CD4-positive, alpha-beta T cell treated with Interleukin-15 for 1 hour (primary cell): Measurements from ENCODE around the gene SLAMF1.
"Not testable (repeated sequence)": the region's sequence is repeated elsewhere in the genome, so short reads cannot be mapped to it uniquely, and the experiment has no call there.

Source experiments
- DNase-seq: peaks from one replicate; pipeline ENCODE4 v3.0.0-alpha.2; 2020

Gene SLAMF1, protein sequence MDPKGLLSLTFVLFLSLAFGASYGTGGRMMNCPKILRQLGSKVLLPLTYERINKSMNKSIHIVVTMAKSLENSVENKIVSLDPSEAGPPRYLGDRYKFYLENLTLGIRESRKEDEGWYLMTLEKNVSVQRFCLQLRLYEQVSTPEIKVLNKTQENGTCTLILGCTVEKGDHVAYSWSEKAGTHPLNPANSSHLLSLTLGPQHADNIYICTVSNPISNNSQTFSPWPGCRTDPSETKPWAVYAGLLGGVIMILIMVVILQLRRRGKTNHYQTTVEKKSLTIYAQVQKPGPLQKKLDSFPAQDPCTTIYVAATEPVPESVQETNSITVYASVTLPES

DNA sequence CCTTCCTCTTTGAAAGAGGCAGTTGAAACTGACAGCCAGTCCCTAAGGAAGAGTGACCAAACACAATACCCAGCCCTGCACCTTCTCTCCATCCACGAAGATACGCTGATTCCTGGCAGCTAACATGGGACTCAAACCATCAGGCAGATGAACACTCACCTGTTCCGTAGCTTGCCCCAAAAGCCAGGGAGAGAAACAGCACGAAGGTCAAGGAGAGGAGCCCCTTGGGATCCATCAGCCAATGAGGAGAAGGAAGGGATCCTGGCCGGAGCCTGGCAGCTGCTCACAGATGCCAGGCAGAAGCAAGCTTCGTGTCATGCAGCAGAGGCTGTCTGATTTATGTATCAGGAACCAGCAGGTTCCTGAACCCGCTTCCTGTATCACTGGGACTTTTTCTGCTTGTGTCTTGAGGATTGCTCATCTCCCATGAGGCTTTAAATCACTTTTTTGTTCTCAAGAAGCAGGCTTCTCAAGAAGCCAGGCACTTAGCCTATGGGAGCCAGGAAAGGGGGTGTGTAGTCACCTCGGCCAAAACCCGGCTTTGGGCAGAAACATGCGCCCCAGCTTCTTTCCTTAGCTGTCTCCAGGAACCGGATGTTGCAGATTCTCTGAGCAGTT, at the start of gene SLAMF1:
SLAMF1 (minus strand) TSS at position 334 of the 618 bp plus-strand sequence; CDS start at position 235, 99 bp downstream.
- DNase-seq = peak; percentile 49

DNA sequence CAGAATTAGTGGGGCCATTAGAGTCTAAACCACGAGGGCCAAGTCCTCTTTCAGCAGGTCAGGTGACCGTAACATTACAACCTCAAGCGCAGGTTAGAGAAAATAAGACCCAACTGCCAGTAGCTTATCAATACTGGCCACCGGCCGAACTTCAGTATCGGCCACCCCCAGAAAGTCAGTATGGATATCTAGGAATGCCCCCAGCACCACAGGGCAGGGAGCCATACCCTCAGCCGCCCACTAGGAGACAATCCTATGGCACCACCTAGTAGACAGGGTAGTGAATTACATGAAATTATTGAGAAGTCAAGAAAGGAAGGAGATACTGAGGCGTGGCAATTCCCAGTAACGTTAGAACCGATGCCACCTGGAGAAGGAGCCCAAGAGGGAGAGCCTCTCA, 45.5 kb upstream of the SLAMF1 start:
- DNase-seq = not testable (repeated sequence)

DNA sequence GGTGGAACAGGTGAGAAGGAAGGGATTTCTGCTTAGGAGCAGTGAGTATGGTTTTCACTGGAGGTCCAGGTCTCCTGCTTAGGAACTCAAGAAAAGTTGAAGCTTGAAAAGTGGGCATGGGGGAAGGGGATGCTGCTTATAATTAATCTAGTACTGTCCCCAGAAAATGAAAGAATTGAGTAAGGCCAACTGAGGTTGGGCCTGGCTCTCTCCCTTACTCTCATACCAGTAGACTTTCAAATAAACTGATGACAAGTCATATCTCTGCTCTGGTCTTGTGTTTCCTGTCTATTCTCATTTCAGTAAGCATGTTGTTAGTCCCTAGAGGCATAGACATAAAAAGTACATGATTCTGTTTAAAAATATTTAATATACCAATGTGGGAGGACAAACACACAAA, 38.4 kb upstream of the SLAMF1 start:
- no peak for DNase-seq

DNA sequence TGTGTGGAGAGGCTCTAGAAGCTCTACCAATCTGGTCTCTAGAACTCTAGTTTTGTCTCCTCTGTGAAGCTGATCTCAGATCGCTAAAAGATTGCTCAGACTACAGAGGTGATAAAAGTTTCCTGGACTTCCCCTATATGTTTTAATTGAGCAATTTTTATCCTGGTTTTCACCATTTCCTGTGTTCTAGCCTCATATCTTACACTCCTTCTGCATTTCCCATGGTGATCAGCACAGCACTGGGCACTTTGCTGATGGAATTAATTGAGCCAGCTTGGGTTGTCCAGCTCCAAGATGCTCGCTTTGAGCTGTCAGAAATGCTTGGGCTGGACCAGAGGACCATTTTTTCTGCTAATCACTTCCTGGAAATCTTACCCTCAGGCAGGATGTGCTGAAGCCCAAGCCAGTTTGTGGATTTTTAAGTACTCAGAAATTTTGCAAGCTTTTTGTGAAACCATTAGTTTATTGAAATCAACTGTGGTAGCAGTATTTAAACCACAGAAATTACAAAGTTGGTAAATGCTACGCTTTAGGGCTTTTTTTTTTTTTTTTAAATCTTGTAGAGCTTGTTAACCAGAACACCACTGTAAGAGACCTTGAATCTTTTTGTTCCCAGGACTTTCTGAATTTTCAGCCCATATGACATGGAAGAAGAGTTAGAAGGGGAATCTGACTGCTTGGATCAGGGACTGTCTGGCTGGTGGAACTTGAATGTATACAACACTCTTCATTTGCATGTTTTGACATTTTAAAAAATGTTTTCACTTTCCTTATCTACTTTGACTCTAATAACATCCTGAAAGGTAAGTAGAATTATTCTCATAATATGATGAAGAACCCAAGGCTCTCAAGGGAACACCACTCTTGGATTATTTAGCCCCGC, 36.4 kb upstream of the SLAMF1 start:
- peak; percentile 46 for DNase-seq

DNA sequence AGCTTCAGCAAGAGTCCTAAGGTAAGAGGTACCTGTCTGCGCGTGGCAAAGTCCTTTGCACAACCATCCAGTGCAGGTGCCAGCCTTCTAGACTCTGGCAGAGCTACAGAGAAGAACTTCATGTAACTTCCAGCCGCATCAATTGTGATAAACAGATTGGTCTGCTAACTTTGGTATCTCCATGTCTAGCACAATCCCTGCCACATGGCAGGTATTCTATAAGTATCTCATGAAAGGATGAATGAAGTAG, 35.0 kb upstream of the SLAMF1 start:
- no peak for DNase-seq

DNA sequence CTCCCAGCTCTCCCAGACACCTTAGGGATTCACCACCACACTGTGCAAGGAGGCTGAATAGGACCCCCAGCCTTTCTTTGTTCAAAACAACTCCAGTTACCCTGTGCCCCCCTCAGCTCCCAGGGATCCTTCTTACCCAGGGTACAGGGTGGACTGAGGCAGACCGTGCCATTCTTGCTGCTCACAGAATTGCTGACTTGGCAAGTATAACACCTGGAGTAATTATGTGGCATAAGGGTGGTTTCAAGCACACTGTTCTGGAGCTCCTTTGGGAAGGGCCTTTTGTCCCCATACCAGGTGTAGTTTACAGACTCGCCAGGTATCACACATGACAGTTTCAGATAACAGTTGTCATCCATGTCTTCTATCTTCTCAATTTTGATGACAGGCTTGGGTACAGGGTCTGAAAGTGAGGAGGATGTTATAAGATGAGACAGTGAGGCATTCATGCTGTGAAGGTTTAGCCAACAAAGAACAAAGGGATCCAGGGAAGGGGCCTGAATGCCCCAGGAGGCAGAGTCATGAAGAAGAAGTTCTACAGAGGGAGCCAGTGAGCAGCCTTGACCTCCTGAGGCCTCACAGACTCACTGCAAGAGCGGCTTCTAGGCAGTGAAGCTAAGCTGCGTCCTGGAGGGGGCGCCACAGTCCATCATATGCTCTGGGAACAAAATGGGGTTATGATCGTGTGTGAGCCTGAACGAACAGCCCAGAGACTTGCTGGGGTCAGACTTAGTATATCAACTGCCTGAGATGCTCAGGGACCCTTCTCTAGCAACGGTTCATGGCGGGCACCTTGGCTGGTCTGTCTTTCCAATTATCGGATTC, 34.4 kb upstream of the SLAMF1 start:
- DNase-seq = peak; percentile 88

DNA sequence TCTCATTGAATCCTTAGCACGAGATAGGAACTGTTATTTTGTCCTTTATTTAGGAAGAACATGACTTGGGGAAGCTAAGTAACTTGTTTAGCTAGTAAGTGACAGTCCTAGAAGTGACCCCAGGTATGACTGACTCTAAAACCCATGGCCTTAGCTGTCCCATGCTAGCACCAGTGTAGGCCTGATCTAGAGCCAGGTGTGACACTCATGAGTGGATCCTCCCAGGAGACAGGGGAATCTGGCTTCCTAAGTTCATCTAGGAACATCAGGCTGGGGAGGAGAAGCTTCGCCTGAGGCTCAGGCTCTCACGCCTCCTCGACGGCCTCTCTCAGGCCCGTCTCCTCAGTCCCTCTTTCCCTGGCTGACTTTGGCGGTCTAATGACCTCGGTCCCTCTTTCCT, 33.6 kb upstream of the SLAMF1 start:
- DNase-seq = no peak

DNA sequence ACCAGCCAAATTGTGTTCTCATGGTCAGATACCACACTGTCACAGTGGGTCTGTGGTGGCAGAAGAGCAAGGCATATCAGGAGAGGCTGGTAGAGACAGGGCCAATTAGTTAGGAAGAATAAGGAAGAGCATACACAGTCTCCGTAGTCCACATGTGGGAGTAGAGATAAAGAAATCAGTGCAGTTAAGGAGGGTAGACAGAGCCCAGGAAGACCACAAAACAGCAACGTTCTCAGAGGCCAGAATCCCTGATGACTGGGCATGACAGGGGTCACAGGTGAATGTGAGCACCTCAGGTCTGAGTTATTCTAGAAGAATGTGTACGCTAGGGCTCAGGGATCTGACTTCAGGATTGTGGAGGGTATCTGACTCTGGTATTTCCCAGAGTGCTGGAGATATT, 33.0 kb upstream of the SLAMF1 start:
- no peak for DNase-seq

DNA sequence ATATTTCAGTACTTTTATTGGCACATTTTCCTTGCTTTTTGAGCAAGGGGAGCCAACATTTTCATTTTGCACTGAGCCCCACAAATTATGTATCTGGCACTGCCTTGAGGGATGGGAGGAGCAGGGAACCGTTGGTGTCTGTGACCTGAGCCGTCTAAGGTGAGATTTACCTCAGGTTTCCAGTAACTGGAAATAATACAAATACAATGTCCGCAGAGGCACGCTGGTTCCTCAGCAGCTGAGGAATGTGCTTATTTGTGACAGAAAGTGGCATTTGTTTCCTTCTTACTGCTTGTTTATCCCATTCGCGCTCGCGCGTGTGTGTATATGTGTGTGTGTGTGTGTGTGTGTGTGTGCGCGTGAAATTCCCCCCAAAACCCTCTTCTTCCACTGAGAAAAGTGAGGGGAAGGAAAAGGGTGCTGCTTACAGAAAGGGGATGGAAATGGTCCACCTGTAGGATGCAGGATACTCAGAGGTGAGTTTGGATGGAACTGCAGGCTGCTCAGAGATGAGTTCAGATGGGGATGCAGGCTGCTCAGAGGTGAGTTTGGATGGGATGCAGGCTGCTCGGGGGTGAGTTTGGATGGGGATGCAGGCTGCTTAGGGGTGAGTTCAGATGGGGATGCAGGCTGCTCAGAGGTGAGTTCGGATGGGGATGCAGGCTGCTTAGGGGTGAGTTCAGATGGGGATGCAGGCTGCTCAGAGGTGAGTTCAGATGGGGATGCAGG, 30.2 kb upstream of the SLAMF1 start:
- no peak for DNase-seq

DNA sequence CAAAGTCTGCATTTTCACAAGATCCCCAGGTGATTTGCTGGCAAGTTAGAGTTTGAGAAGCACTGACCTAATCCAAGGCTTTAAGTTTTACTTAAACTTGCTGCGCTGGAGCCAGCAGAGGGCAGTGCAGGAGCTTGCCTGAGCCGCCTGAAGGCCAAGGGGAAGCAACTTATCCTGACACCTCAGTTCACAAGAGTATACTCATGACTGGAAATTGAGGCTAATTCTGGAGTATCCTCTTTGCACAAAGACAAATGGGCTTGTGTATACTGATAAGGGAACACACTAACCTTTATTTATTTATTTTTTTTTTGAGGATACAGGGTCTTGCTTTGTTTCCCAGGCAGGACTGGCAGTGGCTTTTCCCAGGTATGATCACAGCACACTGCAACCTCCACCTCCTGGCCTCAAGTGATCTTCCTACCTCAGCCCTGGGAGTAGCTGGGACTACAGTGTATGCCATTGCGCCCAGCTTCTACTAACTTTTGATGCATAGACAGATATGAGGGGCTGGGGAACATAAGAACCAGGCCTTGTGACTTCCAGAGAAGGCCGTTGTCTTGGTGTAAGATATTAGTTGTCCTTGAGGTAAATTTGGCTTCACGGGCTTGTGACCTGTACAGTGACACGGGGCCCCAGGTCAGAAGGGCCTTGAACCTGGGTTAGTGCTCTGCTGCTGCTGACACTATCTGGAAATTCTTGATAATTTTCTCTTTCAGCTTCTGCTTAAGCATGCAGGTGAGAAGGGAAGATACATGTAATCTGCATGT, 29.0 kb upstream of the SLAMF1 start:
- DNase-seq = peak; percentile 78

DNA sequence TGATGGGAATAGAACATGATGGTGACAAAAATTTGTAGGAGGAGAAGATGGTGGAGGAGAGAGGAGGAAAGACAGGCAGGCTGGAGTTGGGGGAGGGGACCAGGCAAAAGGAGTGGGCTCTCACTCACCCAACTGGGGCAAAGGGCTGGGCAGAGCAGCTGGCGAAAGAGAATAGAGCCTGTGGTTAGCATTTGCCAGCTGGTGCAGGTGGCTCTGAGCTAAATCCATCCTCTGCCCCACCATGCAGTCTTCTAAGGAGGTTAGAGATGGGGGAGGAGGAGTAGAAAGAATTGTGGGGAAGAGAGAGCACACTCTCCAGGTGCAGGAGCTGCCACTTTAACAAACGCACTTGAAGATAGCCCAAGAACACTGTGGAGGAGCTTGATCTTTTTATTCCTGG, 27.6 kb upstream of the SLAMF1 start:
- DNase-seq = no peak

DNA sequence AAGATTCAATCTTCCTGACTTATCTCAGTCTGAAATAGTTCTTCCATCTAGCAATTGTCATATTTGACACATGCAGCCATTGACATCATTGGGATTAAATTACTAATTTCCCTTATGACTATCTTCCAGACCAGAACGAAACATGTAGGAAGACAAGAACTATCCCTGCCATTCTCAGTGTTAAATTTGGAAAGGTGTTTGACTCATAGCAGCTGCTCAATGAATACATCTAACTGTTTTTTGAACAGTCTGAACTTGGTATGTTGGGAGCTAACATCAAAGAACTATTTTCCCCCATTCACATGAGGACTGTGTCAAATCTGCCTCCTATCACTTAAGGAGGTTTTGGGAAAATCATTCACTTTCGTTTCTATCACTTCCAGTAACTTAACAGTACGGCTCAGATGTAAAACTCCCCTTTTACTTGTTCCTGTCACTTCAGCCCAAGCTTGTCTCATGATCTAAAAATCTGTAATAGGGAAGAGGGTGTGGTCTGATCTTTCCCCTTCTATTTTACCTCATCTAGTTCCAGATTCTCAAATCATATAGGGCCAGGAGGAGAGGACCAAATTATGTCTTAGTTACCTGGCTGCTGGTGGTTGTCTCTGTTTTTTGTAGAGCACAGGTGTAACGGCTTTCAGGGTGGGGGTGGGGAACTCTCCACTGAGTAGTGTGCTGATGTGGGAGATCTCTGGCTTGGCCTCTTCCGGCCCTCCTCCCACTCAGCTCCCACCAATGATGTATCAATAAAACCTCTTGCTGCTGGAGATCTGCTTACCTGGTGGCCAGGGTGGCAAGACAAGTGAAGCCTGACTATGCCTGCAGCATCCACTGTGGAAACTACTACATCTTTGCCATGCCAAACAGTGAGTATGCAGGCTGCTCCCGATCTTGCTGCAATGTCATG, 26.2 kb upstream of the SLAMF1 start:
- DNase-seq = no peak

DNA sequence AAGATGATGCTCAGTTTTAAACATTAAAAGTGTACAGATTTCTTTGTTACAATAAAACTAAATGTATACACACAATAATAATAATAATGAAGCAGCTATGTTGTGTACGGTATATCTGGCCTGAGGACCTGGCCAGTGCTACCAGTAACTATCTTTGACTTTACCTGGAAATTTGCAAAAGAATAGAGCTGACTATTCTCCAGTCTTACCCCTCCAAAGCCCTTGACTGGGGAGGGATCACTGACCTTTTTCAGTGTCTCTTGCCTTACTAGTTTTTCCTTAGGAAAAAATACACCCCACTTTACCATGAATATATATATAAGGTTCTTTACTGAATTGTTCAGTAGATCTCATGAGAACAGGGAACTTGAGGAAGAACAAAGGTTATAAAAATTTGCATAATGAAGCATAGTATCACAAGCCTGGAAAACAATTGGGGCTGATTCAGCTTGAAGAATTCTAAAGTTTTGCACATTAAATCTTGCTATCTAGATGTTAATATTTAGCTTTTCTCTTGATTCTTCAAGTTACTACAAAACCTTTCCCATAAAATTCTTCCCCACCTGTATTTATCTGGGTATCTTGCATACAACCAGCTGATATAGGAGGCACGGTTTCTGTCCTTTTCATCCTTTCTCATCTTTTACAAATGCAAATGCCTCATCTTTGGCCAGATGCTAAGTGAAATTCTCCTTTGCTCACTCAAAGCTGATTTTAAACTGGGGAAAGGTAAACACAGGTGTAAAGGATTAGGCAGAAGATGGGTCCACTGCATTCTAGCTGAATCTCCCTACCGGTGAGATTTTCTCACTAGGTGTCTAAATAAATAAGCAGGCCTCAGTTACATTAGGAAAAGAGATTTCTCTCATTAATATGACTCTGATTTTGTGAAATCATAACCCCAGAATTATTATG, 25.0 kb upstream of the SLAMF1 start:
- no peak for DNase-seq

DNA sequence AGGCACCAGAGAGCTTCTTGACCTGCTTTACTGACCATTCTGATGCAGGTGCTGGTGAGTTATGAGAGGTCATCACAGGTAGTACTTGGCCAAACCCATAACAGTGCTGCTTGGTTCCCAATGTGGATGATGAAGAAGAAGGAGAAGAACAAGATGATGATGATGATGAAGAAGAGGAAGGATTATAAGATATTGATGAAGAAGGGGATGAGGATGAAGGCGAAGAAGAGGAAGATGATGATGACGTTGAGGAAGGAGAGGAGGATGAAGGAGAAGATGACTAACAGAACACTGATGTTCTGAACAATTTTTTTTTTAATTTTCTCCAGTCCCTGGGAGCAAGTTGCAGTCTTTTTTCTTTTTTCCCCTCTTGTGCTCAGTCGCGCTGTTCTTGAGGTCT, 23.9 kb upstream of the SLAMF1 start:
- DNase-seq = no peak

DNA sequence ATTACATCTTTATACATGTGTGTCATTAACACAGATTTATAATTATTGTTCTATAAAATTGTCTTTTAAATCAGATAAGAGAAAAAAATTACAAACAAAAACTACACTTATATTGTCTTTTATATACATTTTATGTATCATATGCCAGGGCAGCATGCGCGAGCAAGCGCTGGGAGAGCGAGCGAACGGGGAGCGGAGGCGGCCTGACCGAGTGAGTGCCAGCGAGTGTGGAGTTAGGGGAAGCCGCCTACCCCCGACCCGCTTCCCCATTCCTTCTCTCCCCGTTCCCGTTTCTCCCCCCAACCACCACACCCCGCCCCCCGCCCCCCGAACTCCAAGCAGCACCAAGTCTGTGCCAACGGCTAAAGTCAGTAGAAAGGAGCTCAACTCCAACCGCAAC, 23.0 kb upstream of the SLAMF1 start:
- no peak for DNase-seq

DNA sequence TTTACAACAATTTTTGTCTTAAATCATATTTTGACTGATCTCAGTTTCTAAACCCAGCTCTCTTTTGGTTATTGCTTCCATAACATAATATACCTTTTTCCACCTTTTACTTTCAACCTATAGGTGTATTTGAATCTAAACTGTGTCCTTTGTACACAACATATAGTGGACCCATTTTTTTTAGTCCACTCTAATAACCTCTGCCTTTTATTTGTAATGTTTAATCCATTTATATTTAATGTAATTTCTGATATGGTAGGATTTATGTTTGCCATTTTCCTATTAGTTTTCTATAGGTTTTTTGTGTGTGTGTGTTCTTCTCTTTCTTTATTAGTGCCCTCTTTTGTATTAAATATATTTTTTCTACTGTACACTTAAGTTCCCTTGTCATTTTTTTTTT, 22.4 kb upstream of the SLAMF1 start:
- no peak for DNase-seq

DNA sequence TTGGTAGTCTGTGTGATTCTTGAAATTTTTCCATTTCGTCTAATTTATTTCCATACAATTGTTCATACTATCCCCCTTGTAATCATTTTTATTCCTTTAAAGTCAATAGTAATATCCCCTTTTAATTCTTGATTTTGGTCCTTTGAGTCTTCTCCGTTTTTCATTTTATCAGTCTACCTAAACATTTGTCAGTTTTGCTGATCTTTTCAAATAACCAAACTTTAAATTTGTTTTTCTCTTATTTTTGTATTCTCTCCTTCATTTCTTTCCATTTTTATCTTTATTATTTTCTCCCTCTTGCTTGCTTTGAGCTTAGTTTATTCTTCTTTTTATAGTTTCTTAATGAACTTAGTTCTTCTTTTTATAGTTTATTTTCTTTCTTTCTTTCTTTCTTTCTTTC, 21.1 kb upstream of the SLAMF1 start:
- no peak for DNase-seq

DNA sequence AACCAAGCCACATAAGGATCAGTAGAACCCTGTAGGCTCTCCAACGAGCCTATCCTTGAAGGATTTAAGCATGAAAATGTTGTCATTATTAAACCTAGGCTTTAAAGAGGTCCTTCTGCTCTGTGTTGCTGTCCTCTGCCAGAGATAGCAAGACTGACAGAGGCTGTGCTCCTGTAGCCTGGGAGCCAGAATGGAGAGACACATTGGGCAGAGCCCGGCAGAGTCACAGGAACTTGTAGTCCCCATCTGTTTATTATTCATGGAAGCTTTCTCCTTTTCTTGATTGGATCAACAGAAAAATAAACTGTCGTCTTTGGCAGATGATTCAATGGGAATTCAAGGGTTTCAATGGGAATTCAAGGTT, 19.2 kb upstream of the SLAMF1 start:
- DNase-seq = no peak

DNA sequence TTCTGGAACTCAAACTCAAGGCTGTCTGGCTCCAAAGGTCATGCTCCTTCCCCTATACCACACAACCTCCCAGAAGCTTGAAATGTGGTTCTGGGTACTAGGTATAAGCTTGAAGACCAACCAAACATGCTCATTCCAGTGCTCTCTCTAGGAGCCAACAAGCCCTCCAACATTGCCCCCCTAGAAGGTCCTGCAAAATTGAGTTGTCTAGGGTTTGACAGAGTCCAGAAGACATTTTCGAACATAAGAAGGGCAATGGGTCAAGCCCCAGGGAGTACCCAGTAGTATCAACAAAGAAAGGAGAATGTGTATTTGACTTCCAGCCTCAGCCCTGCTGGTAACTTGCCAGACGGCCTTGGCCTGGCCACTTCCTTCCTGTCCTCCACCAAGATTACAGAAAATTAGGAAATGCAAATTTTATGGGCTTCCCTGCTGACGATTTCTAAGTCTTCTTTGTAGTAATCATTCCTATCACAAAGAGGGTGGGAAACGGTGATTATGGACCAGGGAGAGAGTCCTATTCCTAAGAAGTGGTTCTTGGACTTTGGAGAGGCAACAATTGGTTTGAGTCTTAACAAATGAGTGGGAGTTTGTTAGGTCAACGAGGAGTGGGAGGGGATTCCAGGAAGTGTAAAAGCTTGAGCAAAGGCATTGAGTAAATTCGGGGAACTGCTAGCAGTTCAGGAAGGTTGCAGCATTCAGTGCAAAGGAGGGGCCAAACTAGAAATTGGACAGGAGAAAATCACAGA, 18.7 kb upstream of the SLAMF1 start:
- DNase-seq = no peak
